NT2/D1 (cell line): Measurements from ENCODE around the gene FAM117A.

ENCODE experiments used
- SUZ12 ChIP-seq: IDR thresholded peaks from 2 replicates; pipeline ENCODE4 v1.6.1; 2011; ENCODE audit not compliant: insufficient read length, insufficient read depth; ENCODE audit errors: extremely low read depth
- YY1 ChIP-seq: IDR thresholded peaks from 2 replicates; pipeline ENCODE4 v1.6.1; 2011; ENCODE audit not compliant: insufficient read length, insufficient read depth
- ZNF274 ChIP-seq: IDR thresholded peaks from 2 replicates; pipeline ENCODE4 v1.6.1; 2011; ENCODE audit warnings: mild to moderate bottlenecking, low read depth, low read length

DNA sequence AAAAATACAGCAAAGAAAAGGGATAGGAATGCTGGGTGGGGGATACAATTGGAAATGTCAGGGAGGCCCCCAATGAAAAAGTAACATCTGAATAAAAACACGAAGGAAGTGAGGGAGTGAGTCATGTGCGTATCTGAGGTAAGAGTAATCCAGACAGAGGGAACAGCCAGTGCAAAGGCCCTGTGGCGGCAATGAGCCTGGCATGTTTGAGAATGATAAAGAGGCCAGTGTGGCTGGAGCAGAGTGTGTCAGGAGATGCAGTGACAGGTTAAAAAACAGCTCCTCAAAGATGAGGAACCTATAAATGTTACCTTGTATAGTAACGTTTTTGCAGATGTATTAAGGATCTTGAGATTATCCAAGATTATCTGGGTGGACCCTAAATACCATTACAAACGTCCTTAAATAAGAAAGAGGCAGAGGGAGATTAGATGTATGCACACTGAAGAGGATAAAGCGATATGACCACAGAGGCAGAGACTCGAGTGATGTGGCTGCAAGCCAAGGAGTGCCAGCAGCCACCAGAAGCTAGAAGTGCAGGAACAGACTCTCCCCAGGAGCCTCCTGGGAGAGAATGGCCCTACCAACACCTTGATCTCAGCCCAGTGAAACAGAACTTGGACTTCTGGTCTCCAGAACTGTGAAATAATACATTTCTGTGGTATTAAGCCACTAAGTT, 38.3 kb downstream of the FAM117A start:
- no peak for TF ChIP-seq ZNF274
- TF ChIP-seq YY1 = no peak
- TF ChIP-seq SUZ12 = no peak
